ENCODE measurements around the gene RNF144A. TPM values are rescaled to one million over a fixed set of nuclear protein-coding genes. Genes with fewer than 3 reads are reported as not detected.

Gene RNF144A
- total RNA-seq, 1 experiment from 2014 or later = 13.0 TPM

DNA sequence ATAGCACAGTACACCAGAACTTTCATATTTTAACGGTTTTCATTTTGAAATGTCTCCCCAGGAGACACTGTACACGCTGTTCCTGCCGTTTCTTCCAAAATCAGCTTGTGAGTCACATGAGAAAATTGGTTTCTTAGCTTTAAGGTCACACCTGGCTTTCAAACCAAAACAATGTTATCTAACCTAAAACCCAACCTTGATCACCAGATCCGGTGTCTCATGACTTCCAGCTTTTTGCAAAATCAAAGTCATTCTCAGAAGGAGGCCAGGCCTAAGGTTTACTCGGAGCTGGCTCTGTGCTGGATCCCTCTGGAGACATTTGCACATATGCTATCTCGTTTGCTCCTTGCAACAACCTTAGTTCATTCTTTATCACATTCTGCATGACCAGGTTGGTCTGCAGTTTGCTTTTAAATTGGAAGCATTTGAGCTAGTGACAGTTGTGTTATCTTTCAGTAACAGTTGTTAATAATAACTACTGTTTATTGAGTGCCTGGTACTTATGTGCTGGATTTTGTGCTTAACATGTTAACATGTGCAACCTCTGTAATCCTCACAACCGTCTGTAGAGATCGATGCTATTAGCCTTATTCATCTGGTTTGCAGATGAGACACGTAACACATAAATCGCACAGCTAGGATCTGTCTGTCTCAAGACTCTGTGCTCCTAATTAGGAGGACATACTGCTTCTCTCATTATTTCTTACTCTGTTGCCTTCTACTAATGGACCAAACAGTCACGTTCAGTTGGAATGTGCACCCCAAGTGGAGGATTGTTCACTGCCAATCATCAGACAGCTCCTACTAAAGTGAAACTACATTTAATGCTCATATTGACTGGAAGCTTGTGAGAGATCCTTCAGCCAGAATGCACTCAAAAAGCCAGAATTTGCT, 105.5 kb downstream of the RNF144A start:
- no peak overlapping the region for H3K9ac ChIP-seq (ENCODE audit: low read length)
- ChIA-PET RAD21 (ENCODE audit: low non-redundant PET in 1 of 2, low total read pairs in 2 of 2, uncharacterized antibody in 2 of 2, unreplicated experiment in 2 of 2) (no interaction called here), POLR2A (no interaction called here), CTCF (no interaction called here)
- H3K4me2 ChIP-seq (ENCODE audit: low read length) = no peak overlapping the region
- no TSS peak for BruUV-seq (replicated peaks)
- no peaks in the 10 kb centered on the region for H3K4me1 ChIP-seq (ENCODE audit: control insufficient read depth in 1 of 2, insufficient read depth in 2 of 2, low read length in 2 of 2)
- H3K27ac ChIP-seq (ENCODE audit: low read depth, low read length) = no peak overlapping the region
- no peaks in the 10 kb centered on the region for H4K20me1 ChIP-seq (ENCODE audit: insufficient read depth)
- TF ChIP-seq SIN3A (IDR thresholded peaks at IDR 0.05; ENCODE audit: low read depth) = no peak
- no peak for TF ChIP-seq SRF (IDR thresholded peaks at IDR 0.05; ENCODE audit: low read depth)
- TF ChIP-seq, protein P1, sequence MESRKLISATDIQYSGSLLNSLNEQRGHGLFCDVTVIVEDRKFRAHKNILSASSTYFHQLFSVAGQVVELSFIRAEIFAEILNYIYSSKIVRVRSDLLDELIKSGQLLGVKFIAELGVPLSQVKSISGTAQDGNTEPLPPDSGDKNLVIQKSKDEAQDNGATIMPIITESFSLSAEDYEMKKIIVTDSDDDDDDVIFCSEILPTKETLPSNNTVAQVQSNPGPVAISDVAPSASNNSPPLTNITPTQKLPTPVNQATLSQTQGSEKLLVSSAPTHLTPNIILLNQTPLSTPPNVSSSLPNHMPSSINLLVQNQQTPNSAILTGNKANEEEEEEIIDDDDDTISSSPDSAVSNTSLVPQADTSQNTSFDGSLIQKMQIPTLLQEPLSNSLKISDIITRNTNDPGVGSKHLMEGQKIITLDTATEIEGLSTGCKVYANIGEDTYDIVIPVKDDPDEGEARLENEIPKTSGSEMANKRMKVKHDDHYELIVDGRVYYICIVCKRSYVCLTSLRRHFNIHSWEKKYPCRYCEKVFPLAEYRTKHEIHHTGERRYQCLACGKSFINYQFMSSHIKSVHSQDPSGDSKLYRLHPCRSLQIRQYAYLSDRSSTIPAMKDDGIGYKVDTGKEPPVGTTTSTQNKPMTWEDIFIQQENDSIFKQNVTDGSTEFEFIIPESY (IDR thresholded peaks at IDR 0.05; ENCODE audit: extremely low read depth, insufficient replicate concordance, low read length) = no peak
- TF ChIP-seq EZH2 (IDR thresholded peaks at IDR 0.05) = no peak
- TF ChIP-seq, protein P2, sequence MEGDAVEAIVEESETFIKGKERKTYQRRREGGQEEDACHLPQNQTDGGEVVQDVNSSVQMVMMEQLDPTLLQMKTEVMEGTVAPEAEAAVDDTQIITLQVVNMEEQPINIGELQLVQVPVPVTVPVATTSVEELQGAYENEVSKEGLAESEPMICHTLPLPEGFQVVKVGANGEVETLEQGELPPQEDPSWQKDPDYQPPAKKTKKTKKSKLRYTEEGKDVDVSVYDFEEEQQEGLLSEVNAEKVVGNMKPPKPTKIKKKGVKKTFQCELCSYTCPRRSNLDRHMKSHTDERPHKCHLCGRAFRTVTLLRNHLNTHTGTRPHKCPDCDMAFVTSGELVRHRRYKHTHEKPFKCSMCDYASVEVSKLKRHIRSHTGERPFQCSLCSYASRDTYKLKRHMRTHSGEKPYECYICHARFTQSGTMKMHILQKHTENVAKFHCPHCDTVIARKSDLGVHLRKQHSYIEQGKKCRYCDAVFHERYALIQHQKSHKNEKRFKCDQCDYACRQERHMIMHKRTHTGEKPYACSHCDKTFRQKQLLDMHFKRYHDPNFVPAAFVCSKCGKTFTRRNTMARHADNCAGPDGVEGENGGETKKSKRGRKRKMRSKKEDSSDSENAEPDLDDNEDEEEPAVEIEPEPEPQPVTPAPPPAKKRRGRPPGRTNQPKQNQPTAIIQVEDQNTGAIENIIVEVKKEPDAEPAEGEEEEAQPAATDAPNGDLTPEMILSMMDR (IDR thresholded peaks at IDR 0.05 in 2 of 3, conservative IDR thresholded peaks at IDR 0.05 in 1 of 3; ENCODE audit: borderline replicate concordance in 1 of 3, insufficient read depth in 1 of 3, low read depth in 2 of 3, low read length in 2 of 3) = no peak
- TF ChIP-seq, protein P3, sequence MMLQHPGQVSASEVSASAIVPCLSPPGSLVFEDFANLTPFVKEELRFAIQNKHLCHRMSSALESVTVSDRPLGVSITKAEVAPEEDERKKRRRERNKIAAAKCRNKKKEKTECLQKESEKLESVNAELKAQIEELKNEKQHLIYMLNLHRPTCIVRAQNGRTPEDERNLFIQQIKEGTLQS (IDR thresholded peaks at IDR 0.05) = no peak
- no peak for TF ChIP-seq JUND (IDR thresholded peaks at IDR 0.05)
- TF ChIP-seq TCF7L2 (IDR thresholded peaks at IDR 0.05; ENCODE audit: borderline replicate concordance, extremely low read depth, insufficient read depth, insufficient read length) = no peak
- TF ChIP-seq SP1 (IDR thresholded peaks at IDR 0.05; ENCODE audit: low read depth) = no peak
- TF ChIP-seq, protein P4, sequence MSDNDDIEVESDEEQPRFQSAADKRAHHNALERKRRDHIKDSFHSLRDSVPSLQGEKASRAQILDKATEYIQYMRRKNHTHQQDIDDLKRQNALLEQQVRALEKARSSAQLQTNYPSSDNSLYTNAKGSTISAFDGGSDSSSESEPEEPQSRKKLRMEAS (IDR thresholded peaks at IDR 0.05) = no peak
- TF ChIP-seq, protein P5, sequence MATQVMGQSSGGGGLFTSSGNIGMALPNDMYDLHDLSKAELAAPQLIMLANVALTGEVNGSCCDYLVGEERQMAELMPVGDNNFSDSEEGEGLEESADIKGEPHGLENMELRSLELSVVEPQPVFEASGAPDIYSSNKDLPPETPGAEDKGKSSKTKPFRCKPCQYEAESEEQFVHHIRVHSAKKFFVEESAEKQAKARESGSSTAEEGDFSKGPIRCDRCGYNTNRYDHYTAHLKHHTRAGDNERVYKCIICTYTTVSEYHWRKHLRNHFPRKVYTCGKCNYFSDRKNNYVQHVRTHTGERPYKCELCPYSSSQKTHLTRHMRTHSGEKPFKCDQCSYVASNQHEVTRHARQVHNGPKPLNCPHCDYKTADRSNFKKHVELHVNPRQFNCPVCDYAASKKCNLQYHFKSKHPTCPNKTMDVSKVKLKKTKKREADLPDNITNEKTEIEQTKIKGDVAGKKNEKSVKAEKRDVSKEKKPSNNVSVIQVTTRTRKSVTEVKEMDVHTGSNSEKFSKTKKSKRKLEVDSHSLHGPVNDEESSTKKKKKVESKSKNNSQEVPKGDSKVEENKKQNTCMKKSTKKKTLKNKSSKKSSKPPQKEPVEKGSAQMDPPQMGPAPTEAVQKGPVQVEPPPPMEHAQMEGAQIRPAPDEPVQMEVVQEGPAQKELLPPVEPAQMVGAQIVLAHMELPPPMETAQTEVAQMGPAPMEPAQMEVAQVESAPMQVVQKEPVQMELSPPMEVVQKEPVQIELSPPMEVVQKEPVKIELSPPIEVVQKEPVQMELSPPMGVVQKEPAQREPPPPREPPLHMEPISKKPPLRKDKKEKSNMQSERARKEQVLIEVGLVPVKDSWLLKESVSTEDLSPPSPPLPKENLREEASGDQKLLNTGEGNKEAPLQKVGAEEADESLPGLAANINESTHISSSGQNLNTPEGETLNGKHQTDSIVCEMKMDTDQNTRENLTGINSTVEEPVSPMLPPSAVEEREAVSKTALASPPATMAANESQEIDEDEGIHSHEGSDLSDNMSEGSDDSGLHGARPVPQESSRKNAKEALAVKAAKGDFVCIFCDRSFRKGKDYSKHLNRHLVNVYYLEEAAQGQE (IDR thresholded peaks at IDR 0.05; ENCODE audit: low read depth) = no peak
- TF ChIP-seq ZFX (IDR thresholded peaks at IDR 0.05) = no peak
- TF ChIP-seq EZH2phosphoT487 (IDR thresholded peaks at IDR 0.05; ENCODE audit: borderline replicate concordance) = no peak
- no peaks in the 10 kb centered on the region for H3K27me3 ChIP-seq (ENCODE audit: insufficient read depth, low read length)
- H3K36me3 ChIP-seq (ENCODE audit: control insufficient read depth in 1 of 2, insufficient read depth in 2 of 2, low read length in 2 of 2) = peaks cover 2 to 4% of the 10 kb centered on the region in 2 experiments; a peak in 1 of 4 replicates
- intact Hi-C loops (cut with micrococcal nuclease) = no loop called here
- no peaks in the 10 kb centered on the region for H3K9me3 ChIP-seq (ENCODE audit: control insufficient read depth in 1 of 2, insufficient read depth in 1 of 2, low read depth in 1 of 2, low read length in 2 of 2)
- no peak overlapping the region for H2AFZ ChIP-seq (ENCODE audit: low read depth, low read length, poor library complexity, severe bottlenecking)
- H3K4me3 ChIP-seq (replicated peaks in 1 of 2; ENCODE audit: low read depth in 1 of 2, low read length in 2 of 2) = no peak overlapping the region
- H3K9me2 ChIP-seq (ENCODE audit: insufficient read depth) = no peaks in the 10 kb centered on the region
- H3K79me2 ChIP-seq (ENCODE audit: insufficient read depth, low read length) = no peaks in the 10 kb centered on the region
- DNase-seq (ENCODE audit: low read depth, low spot score) = no peak
- no peak for ATAC-seq

Data from HCT116 (cell line).